ES-I3 (cell line): ENCODE data around the gene MAPRE3.

Experiments
- H3K36me3 ChIP-seq: 2 replicates; pipeline ENCODE4 v1.6.1; 2013; ENCODE audit warnings: mild to moderate bottlenecking, low read length, control low read depth, moderate library complexity; ENCODE audit not compliant: insufficient read depth
- H3K4me1 ChIP-seq: 2 replicates; pipeline ENCODE4 v1.6.1; 2013; ENCODE audit warnings: mild to moderate bottlenecking, control low read depth, low read length; ENCODE audit not compliant: insufficient read depth
- H3K9ac ChIP-seq: 2 replicates; pipeline ENCODE4 v1.6.1; 2013; ENCODE audit warnings: low read depth, mild to moderate bottlenecking, low read length, moderate library complexity
- H3K9me3 ChIP-seq: 2 replicates; pipeline ENCODE4 v1.6.1; 2013; ENCODE audit warnings: mild to moderate bottlenecking, low read length, moderate library complexity; ENCODE audit not compliant: control insufficient read depth, insufficient read depth

MAPRE3 gene

GRCh38 chr2:26985807-26986206, 15.4 kb downstream of the MAPRE3 start:
- H3K4me1 ChIP-seq, result peaks cover 13% of the 10 kb centered on the region
- no peaks in the 10 kb centered on the region; the same call in 1 of the 2 replicates for H3K36me3 ChIP-seq
- no peaks in the 10 kb centered on the region for H3K9me3 ChIP-seq
- no peak overlapping the region for H3K9ac ChIP-seq

- H3K9ac ChIP-seq, result no peak overlapping the region
- H3K4me1 ChIP-seq, result peaks cover 13% of the 10 kb centered on the region
- H3K36me3 ChIP-seq, result no peaks in the 10 kb centered on the region; the same call in 1 of the 2 replicates
- H3K9me3 ChIP-seq, result no peaks in the 10 kb centered on the region
Observed at GRCh38 chr2:26986576-26986975, 16.1 kb downstream of the MAPRE3 start.

DNA sequence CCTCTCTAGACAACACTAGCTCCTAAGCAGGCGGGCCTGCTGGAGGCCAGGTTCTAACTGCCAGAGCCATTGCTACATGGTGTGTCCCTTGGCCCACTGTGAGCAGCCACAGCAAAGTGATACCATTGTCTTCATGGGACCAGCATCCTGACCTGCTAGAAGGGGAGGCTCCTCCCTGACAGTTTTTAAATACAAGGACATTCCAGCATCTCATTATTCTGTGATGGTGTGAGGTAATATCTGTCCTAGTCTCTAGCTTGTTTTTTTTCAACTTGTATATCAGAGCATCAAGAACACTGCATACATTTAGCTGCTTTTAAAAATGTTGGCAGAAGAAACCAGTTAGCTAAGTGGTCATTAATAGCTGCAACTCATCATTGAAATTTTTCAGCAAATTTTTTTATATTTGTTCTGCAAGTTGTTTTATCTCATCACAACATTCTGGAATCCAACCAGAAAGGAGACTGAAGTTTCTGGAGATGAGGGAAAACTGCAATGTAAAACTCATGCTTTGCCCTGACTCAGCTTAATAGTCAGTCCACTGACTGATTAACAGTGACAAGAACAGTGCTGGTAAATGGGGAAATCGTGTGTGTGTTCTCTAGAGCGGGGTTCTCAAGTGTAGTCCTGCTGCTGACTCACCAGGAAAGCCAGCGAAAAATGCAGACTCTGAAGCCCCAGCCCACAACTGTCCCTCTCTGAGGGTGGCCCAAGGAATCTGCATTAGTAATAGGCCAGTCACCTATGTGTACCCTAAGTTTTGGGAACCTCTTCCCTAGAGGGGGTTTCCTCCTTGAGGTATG, 17.8 kb downstream of the MAPRE3 start:
- Histone ChIP-seq H3K9ac (no peak overlapping the region), H3K36me3 (no peaks in the 10 kb centered on the region; the same call in 1 of the 2 replicates), H3K9me3 (no peaks in the 10 kb centered on the region), H3K4me1 (peaks cover 13% of the 10 kb centered on the region)

DNA sequence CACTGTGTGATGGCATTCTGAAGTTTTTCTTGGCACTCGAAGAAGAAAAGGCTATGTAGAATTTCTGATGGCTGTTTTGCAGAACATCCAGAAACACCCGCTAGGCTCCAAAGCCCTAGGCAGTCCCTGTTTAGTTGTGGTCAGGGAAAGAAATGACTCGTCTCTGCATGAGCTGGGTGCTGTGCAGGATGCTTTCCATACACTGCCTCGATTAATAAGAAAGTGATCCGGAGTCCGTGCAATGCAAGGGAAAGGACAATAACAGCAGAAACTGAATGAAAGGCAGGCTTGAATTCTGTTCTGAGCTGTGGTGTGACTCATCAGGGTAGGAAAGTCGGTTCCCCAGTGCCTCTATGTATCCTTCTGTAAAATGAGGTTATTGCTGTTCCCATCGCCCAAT, 18.7 kb downstream of the MAPRE3 start:
- Histone ChIP-seq H3K9ac (no peak overlapping the region), H3K9me3 (no peaks in the 10 kb centered on the region), H3K4me1 (peaks cover 13% of the 10 kb centered on the region), H3K36me3 (no peaks in the 10 kb centered on the region; the same call in 1 of the 2 replicates)

- Histone ChIP-seq H3K9me3 (no peaks in the 10 kb centered on the region), H3K9ac (no peak overlapping the region), H3K4me1 (peaks cover 13% of the 10 kb centered on the region), H3K36me3 (no peaks in the 10 kb centered on the region; the same call in 1 of the 2 replicates)
Observed at GRCh38 chr2:26991717-26992116, 21.3 kb downstream of the MAPRE3 start.

DNA sequence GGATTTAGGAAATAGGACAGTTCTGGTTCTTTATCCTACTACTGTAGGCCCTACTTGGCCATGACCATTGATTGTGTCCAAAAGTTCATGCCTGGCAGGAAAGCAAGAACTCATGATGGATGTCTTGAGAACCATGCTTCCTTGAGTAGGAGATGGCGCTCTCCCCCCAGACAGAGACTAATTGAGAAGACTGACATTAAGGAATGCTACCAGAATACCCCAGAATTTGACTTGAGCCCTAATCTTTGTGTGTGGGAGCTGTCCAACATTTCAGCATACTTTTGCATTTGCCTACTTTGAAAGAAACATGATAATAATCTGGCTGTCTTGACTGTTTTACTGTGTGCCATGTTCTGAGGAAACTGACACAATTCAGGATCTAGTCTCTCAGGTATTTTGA, 23.3 kb downstream of the MAPRE3 start:
- H3K9ac ChIP-seq, result no peak overlapping the region
- H3K36me3 ChIP-seq, result no peaks in the 10 kb centered on the region
- no peaks in the 10 kb centered on the region for H3K9me3 ChIP-seq
- peaks cover 1% of the 10 kb centered on the region; the same call in 1 of the 2 replicates for H3K4me1 ChIP-seq

DNA sequence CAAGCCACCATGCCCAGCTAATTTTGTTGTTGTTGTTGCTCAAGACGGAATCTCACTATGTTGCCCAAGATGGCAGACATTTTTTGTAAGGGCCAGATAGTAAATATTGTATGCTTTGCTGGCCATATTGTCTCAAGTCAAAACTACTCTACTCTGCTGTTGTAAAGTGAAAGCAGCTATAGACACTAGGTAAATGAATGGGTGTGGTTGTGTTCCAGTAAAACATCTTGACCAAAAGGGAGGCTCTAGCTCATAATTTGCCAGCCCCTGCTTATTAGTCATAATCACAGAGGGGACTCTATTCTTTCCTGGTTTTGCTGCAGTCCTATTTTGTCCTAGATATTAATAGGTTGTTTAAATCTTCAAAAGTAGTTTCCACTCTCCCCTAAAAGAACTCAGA, 24.5 kb downstream of the MAPRE3 start:
- Histone ChIP-seq H3K4me1 (no peaks in the 10 kb centered on the region), H3K9me3 (no peaks in the 10 kb centered on the region), H3K36me3 (no peaks in the 10 kb centered on the region), H3K9ac (no peak overlapping the region)

DNA sequence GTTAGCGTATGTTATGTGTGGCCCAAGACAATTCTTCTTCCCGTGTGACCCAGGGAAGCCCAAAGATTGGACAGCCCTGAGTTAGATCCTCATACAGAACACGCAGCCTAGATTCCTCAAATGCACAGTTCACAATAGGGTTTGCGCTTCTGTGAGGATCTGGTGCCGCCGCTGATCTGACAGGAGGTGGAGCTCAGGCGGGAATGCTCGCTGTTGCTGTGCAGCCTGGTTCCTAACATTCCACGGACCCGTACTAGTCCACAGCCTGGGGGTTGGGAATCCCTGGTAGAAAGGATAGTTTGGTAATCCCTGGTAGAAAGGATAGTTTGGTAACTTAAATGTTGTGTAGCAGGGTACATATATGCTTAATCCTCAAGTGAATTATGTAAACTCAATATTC, 27.0 kb downstream of the MAPRE3 start:
- Histone ChIP-seq H3K9me3 (no peaks in the 10 kb centered on the region), H3K36me3 (no peaks in the 10 kb centered on the region), H3K4me1 (no peaks in the 10 kb centered on the region), H3K9ac (no peak overlapping the region)

- no peaks in the 10 kb centered on the region for H3K36me3 ChIP-seq
- no peaks in the 10 kb centered on the region for H3K9me3 ChIP-seq
- no peaks in the 10 kb centered on the region for H3K4me1 ChIP-seq
- H3K9ac ChIP-seq, result no peak overlapping the region
Observed at GRCh38 chr2:26998323-26998722, 27.9 kb downstream of the MAPRE3 start.

DNA sequence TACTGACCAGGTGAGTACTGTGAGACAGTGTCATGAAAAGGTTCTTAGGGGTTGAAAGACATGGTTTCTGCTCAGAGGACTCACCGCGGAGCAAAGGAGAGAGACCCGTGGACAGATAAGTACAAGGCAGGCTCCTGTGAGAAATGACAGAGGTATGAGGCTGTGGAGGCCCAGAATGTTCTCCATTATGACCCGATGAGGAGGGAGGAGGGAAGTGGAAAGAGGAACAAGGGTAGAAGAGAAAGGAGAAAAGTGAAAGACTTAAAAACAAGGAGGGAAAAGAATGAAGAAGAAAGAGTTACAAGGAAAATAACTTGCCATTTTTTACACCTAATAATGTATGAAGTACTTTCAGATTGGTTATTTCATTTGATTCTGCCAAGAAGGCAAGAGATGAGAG, 29.8 kb downstream of the MAPRE3 start:
- no peak overlapping the region for H3K9ac ChIP-seq

DNA sequence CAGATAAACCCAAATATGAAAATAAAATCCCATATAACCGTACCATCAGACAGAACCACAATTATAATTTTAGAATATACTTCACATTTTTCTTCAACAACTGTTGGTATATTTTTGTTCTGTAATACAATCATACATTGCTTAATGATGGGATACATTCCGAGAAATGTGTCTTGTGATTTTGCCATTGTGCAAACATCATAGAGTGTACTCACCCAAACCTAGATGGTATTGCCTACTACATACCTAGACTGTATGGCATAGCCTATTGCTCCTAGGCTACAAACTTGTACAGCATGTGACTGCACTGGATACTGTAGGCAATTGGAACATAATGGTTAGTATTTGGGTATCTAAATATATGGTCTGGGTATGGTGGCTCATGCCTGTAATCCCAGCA, 30.6 kb downstream of the MAPRE3 start:
- Histone ChIP-seq H3K36me3 (no peaks in the 10 kb centered on the region), H3K9me3 (no peaks in the 10 kb centered on the region), H3K4me1 (no peaks in the 10 kb centered on the region), H3K9ac (no peak overlapping the region)

More for the DNA sequence above, 29.8 kb downstream of the MAPRE3 start:
- H3K9me3 ChIP-seq, result no peaks in the 10 kb centered on the region
- no peaks in the 10 kb centered on the region for H3K4me1 ChIP-seq
- H3K36me3 ChIP-seq, result no peaks in the 10 kb centered on the region

DNA sequence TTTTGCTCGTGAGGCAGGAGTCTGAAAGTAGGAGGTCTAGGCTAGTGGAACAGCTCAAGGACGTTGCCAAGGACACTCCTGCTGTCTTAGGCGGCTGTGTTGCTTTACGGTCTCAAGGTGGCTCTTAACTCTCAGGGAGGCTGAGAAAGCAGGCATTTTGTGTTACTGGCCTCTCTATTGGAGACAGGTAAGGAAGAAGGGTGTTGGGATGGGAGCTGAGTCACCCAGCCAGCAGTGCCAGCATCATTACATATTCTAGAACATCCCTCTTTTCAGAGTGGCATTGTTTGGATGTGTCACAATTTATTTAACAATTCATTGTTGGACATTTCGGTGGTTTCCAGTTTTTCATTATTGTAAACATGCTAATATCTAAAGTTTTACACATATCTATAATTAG, 31.5 kb downstream of the MAPRE3 start:
- Histone ChIP-seq H3K4me1 (no peaks in the 10 kb centered on the region), H3K9ac (no peak overlapping the region), H3K36me3 (no peaks in the 10 kb centered on the region), H3K9me3 (no peaks in the 10 kb centered on the region)

- Histone ChIP-seq H3K9me3 (no peaks in the 10 kb centered on the region), H3K4me1 (no peaks in the 10 kb centered on the region), H3K9ac (no peak overlapping the region), H3K36me3 (no peaks in the 10 kb centered on the region)
Observed at GRCh38 chr2:27003007-27003406, 32.6 kb downstream of the MAPRE3 start.

DNA sequence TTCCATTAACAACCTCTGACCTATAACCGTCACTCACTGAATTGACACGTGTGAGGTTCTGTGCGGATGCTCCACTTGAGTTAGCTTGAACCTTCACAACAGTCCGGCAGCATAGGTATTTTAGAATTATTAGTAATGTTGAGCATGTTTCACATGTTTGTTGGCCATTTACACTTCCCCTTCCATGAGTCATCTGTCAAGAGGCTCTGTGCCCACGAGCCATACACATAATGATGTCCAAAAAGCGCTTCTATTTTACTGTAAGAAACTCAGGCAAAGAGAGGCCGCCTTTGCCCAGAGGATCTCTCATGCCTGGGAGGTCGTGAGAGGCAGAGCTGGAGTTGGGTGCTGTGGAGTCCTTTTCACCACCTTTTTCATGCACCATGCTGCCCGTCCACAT, 33.4 kb downstream of the MAPRE3 start:
- Histone ChIP-seq H3K36me3 (no peaks in the 10 kb centered on the region), H3K9me3 (no peaks in the 10 kb centered on the region), H3K4me1 (no peaks in the 10 kb centered on the region), H3K9ac (no peak overlapping the region)

- Histone ChIP-seq H3K9me3 (no peaks in the 10 kb centered on the region), H3K9ac (no peak overlapping the region), H3K4me1 (no peaks in the 10 kb centered on the region), H3K36me3 (no peaks in the 10 kb centered on the region)
Observed at GRCh38 chr2:27006602-27007415, 36.4 kb downstream of the MAPRE3 start.
